SK-N-SH treated with all-trans-retinoic acid at 6 μM for 48 hours (cell line): ENCODE data around the gene STIM2.

Source experiments
- BACH2 ChIP-seq: fragments of 250-450 bp; sonication (Bioruptor Pico); IDR thresholded peaks from 2 replicates; pipeline ENCODE4 v1.9.0; 2021; ENCODE audit warnings: mild to moderate bottlenecking, borderline replicate concordance
- TF ChIP-seq, protein P1 (sequence below): fragments of 250-450 bp; sonication (Bioruptor Pico); IDR thresholded peaks from 2 replicates; pipeline ENCODE4 v1.8.0; 2020; ENCODE audit warnings: mild to moderate bottlenecking, moderate library complexity, borderline replicate concordance

DNA sequence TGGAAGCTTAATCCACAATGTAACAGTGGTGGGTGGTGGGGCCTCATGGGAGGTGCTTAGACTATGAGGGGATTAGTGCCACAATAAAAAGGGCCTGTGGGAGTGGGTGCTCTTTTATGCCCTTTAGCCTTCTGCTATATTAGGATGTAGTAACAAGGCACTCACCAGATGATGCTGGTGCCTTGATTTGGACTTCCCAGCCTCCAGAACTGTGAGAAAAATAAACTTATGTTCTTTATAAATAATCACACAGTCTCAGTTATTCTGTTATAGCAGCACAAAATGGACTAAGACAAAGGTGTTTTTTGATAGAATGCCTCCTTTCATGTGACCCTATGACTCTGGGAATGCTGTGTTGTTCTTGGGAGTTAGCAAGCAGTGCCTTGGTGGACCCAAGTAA, 89.8 kb downstream of the STIM2 start:
- TF ChIP-seq, protein P1, sequence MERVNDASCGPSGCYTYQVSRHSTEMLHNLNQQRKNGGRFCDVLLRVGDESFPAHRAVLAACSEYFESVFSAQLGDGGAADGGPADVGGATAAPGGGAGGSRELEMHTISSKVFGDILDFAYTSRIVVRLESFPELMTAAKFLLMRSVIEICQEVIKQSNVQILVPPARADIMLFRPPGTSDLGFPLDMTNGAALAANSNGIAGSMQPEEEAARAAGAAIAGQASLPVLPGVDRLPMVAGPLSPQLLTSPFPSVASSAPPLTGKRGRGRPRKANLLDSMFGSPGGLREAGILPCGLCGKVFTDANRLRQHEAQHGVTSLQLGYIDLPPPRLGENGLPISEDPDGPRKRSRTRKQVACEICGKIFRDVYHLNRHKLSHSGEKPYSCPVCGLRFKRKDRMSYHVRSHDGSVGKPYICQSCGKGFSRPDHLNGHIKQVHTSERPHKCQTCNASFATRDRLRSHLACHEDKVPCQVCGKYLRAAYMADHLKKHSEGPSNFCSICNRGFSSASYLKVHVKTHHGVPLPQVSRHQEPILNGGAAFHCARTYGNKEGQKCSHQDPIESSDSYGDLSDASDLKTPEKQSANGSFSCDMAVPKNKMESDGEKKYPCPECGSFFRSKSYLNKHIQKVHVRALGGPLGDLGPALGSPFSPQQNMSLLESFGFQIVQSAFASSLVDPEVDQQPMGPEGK = no peak
- TF ChIP-seq BACH2 (CRISPR knock-in tag) = no peak
